ENCODE measurements around the gene ZNF93. TPM values are rescaled to one million over a fixed set of nuclear protein-coding genes. Genes with fewer than 3 reads are reported as not detected.
"Not testable (repeated sequence)": the region's sequence is repeated elsewhere in the genome, so short reads cannot be mapped to it uniquely, and the experiment has no call there.

Gene ZNF93
- total RNA-seq = 10 to 100 TPM; 20.3 to 22.2 TPM

DNA sequence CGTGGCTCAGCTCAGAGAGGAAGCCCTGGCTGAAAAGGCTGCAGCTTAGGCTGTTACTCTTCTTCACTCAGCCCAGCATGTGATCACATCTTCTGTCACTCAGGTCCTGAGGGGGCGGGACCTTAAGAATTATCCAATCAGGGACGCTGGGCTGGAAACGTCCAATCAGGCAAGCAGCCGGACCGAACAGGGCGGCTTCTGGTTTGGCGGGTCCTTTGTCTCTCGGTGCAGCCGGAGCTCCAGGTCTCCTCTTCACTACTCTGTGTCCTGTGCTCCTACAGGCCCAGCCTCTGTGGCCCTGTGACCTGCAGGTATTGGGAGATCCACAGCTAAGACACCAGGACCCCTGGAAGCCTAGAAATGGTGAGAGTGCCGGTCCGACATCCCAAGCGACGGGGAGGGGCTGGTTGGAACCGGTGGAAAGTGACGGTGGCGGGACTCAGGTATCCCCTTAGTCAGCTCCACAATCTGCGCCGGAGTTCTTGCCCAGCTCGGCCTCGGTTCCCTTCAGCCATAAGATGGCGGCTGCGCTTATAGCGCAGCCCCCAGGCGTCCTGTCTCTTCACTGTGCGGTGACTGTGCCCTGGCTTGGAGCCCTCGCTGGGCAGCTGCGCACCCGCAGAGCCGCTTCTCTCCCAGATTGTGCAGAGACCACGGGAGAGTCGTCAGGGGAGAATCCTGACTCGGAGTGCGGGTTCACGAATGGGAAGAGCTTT is at the start of gene ZNF93:
TSS of gene ZNF93 (plus strand) at position 218 of the 716 bp plus-strand sequence. CDS start at position 361, 143 bp downstream.
- peak; percentile 83 for DNase-seq
- Mint-ChIP-seq H3K4me3 (peak within 1 kb of the TSS; percentile 93), H3K27me3 (no peaks in the 10 kb centered on the region), H3K4me1 (peaks cover 25% of the 10 kb centered on the region), H3K9me3 (peaks cover 48% of the 10 kb centered on the region), H3K36me3 (peaks cover 75% of the 10 kb centered on the region), H3K27ac (peak within 1 kb of the TSS; percentile 93)
- ATAC-seq (ENCODE audit: low read depth) = peak; percentile 96
- POLR2A ChIA-PET = interaction anchor here (0.9 to 4.1 kb wide), 24 partner anchors 11 to 761 kb away, joined by 3 to 62 read pairs (median 4); partner anchors contain the start of genes ATP13A1, ZNF101, ZNF14 and ZNF253

- DNase-seq; H3K4me1 Mint-ChIP-seq; H3K27me3 Mint-ChIP-seq; ATAC-seq (ENCODE audit: low read depth); H3K4me3 Mint-ChIP-seq; H3K27ac Mint-ChIP-seq: not testable (repeated sequence)
- peaks cover 20% of the 10 kb centered on the region for H3K36me3 Mint-ChIP-seq
- POLR2A ChIA-PET = interaction anchor here (0.7 to 0.8 kb wide), 2 partner anchors 9 to 50 kb away, joined by 3 to 4 read pairs; no protein-coding TSS in a partner anchor
- H3K9me3 Mint-ChIP-seq = peaks cover 16% of the 10 kb centered on the region
Measured at GRCh38 chr19:19851740-19852139, 49.0 kb upstream of the ZNF93 start.

DNA sequence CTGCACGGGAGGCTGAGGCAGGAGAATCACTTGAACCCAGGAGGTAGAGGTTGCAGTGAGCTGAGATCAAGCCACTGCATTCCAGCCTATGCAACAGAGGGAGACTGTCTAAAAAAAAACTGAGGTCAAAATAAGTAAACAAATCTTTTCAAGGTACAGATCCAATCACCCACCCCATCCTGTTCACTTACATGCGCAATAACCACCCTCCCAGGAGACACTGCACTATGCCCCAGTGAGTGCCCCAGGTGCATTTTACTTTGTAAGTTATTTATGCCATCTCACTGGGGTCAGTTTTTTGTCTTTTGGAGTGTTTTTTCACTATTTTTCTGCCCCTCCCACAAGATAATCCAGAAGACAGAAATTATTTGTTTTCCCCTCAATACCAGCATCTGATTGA is 42.0 kb upstream of the ZNF93 start:
- peaks cover 7% of the 10 kb centered on the region for H3K4me1 Mint-ChIP-seq

GRCh38 chr19:19860756-19861390 is 39.9 kb upstream of the ZNF93 start:
- H3K9me3 Mint-ChIP-seq = peaks cover 27% of the 10 kb centered on the region
- POLR2A ChIA-PET = interaction anchor here (0.8 to 2.4 kb wide), 4 partner anchors 9 to 482 kb away, joined by 3 to 13 read pairs (median 6); partner anchors contain the start of genes ZNF506 and ZNF93
- peaks cover 34% of the 10 kb centered on the region for H3K36me3 Mint-ChIP-seq
- peak overlapping the region; percentile 72 for H3K27ac Mint-ChIP-seq
- no peaks in the 10 kb centered on the region for H3K27me3 Mint-ChIP-seq
- DNase-seq (peak; percentile 48), ATAC-seq (ENCODE audit: low read depth) (peak; percentile 44)
- peak overlapping the region; percentile 77 for H3K4me3 Mint-ChIP-seq
- H3K4me1 Mint-ChIP-seq = peaks cover 8% of the 10 kb centered on the region

More for the DNA sequence above, 42.0 kb upstream of the ZNF93 start:
- H3K4me3 Mint-ChIP-seq = no peak overlapping the region
- POLR2A ChIA-PET = no interaction called here
- peaks cover 33% of the 10 kb centered on the region for H3K9me3 Mint-ChIP-seq
- ATAC-seq (ENCODE audit: low read depth) (no peak), DNase-seq (no peak)
- peaks cover 47% of the 10 kb centered on the region for H3K36me3 Mint-ChIP-seq
- no peaks in the 10 kb centered on the region for H3K27me3 Mint-ChIP-seq
- no peak overlapping the region for H3K27ac Mint-ChIP-seq

- H3K27me3 Mint-ChIP-seq = no peaks in the 10 kb centered on the region
- POLR2A ChIA-PET = interaction anchor here (0.5 to 4.6 kb wide), 34 partner anchors 10 to 1493 kb away, joined by 3 to 87 read pairs (median 4); partner anchors contain the start of genes ATP13A1, NDUFA13, TSSK6 and ZNF101
- H3K36me3 Mint-ChIP-seq = peaks cover 24% of the 10 kb centered on the region
- peaks cover 10% of the 10 kb centered on the region for H3K9me3 Mint-ChIP-seq
- peak; percentile 93 for ATAC-seq (ENCODE audit: low read depth)
- peak within 1 kb of the TSS; percentile 97 for H3K4me3 Mint-ChIP-seq
- H3K4me1 Mint-ChIP-seq = peaks cover 14% of the 10 kb centered on the region
- peak within 1 kb of the TSS; percentile 98 for H3K27ac Mint-ChIP-seq
- DNase-seq = peak; percentile 91
Measured at GRCh38 chr19:19865750-19866610, 34.8 kb upstream of the ZNF93 start, which contains the start of gene ZNF253. Gene ZNF253 (plus strand): TSS chr19:19865882. CDS start chr19:19865997, 115 bp downstream.

- Mint-ChIP-seq H3K27me3 (no peaks in the 10 kb centered on the region), H3K4me1 (peaks cover 16% of the 10 kb centered on the region), H3K27ac (peak overlapping the region; percentile 98), H3K36me3 (peaks cover 28% of the 10 kb centered on the region), H3K4me3 (peak overlapping the region; percentile 97), H3K9me3 (peaks cover 9% of the 10 kb centered on the region)
- ATAC-seq (ENCODE audit: low read depth) = peak; percentile 13
- peak; percentile 63 for DNase-seq
- POLR2A ChIA-PET = interaction anchor here (0.7 to 4.6 kb wide), 16 partner anchors 16 to 1985 kb away, joined by 3 to 87 read pairs (median 8); partner anchors contain the start of genes ATP13A1, ZNF101, ZNF14 and ZNF431
Measured at GRCh38 chr19:19866611-19867248, 34.0 kb upstream of the ZNF93 start.

DNA sequence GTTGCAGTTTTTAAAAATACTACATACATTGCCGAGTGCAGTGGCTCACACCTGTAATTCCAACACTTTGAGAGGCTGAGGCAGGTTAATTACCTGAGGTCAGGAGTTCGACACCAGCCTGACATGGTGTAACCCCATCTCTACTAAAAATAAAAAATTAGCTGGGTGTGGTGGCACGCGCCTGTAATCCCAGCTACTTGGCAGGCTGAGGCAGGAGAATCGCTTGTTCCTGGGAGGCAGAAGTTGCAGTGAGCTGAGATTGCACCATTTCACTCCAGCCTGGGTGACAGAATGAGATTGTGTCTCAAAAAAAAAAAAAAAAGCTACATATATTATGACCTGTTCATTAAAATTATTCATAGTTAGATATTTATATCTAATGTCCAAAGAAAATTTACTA is 30.7 kb upstream of the ZNF93 start:
- H3K27me3 Mint-ChIP-seq; DNase-seq; H3K4me3 Mint-ChIP-seq; ATAC-seq (ENCODE audit: low read depth); H3K27ac Mint-ChIP-seq: not testable (repeated sequence)
- H3K4me1 Mint-ChIP-seq = peaks cover 18% of the 10 kb centered on the region
- H3K9me3 Mint-ChIP-seq = peaks cover 10% of the 10 kb centered on the region
- POLR2A ChIA-PET = interaction anchor here (1.6 to 2.2 kb wide), 2 partner anchors 31 to 49 kb away, joined by 4 to 10 read pairs; partner anchors contain the start of genes ZNF506 and ZNF93
- peaks cover 53% of the 10 kb centered on the region for H3K36me3 Mint-ChIP-seq

DNA sequence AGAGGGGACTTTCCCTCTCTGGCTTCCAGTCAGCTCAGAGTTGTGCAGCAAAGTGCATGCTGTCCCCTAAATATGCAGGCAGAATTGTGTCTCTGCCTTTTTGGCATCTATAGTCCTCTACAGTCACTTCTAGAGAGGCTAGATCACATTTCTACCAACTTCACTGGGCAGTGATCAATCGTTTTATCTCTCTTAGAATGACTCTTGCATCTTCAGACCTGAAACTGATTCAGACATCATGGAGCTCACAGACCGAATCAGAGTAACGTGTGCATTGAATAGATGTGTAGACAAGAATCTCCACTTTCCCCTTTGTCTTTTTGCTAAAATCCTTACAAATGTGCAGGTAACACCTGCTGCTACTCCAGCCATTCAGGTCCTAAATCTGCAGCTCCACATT is 28.8 kb upstream of the ZNF93 start:
- peaks cover 17% of the 10 kb centered on the region for H3K9me3 Mint-ChIP-seq
- peaks cover 68% of the 10 kb centered on the region for H3K36me3 Mint-ChIP-seq
- no peaks in the 10 kb centered on the region for H3K27me3 Mint-ChIP-seq
- no peak for ATAC-seq (ENCODE audit: low read depth)
- DNase-seq = no peak
- H3K4me3 Mint-ChIP-seq = no peak overlapping the region
- H3K4me1 Mint-ChIP-seq = peaks cover 16% of the 10 kb centered on the region
- POLR2A ChIA-PET = interaction anchor here (2.2 kb wide), 1 partner anchor 50 kb away, joined by 10 read pairs; the partner anchor contains the start of gene ZNF506
- H3K27ac Mint-ChIP-seq = no peak overlapping the region

DNA sequence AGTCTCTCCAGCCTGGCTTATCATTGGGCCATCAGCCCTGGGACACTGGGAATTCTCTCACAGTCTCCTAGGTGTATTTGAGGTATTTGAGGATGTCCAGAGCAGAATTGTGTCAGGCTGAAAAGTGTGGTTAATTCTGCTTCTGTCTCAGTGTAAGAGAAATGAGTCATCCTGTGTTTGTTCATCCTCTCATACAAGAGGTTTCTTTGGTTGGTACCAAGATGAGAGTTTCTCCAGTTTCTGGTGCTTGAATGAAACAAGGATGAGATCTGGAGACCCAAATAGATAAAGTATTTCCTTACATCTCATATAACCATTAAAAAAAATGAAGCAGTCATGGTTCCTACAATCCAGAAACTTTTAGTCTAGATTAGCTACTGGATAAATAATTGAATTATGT is 27.4 kb upstream of the ZNF93 start:
- POLR2A ChIA-PET = interaction anchor here (1.2 kb wide), 1 partner anchor 52 kb away, joined by 3 read pairs; the partner anchor contains the start of gene ZNF506
- Mint-ChIP-seq H3K27me3 (no peaks in the 10 kb centered on the region), H3K27ac (no peak overlapping the region), H3K4me3 (no peak overlapping the region), H3K4me1 (peaks cover 10% of the 10 kb centered on the region), H3K36me3 (peaks cover 73% of the 10 kb centered on the region), H3K9me3 (peaks cover 20% of the 10 kb centered on the region)
- no peak for DNase-seq
- ATAC-seq (ENCODE audit: low read depth) = no peak

DNA sequence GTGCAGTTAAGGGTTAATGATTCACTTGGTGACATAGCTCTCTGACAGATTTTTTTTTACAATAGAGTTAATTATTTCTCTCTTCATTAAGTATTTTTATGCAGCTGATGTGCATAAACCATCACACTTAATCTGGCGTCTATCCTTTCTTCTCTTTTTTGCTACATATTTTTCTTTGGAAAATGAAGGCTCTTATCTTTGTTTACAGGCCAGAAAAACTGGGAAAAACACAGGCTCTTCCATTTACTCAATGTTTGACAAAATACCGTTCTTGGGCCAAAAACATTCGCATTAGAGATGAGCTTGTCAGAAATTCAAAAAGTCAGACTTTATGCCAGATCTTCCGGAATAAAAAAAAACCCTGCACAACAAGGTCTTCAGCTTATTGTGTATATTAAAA is 23.0 kb upstream of the ZNF93 start:
- no peak overlapping the region for H3K27ac Mint-ChIP-seq
- peaks cover 24% of the 10 kb centered on the region for H3K9me3 Mint-ChIP-seq
- POLR2A ChIA-PET = interaction anchor here (1.5 kb wide), 1 partner anchor 24 kb away, joined by 5 read pairs; no protein-coding TSS in a partner anchor
- peaks cover 81% of the 10 kb centered on the region for H3K36me3 Mint-ChIP-seq
- no peak for DNase-seq
- H3K4me1 Mint-ChIP-seq = peaks cover 2% of the 10 kb centered on the region
- no peak for ATAC-seq (ENCODE audit: low read depth)
- H3K27me3 Mint-ChIP-seq = no peaks in the 10 kb centered on the region
- H3K4me3 Mint-ChIP-seq = no peak overlapping the region

- H3K4me1 Mint-ChIP-seq = no peaks in the 10 kb centered on the region
Measured at GRCh38 chr19:19884583-19884982, 16.2 kb upstream of the ZNF93 start.

More at GRCh38 chr19:19884583-19884982, 16.2 kb upstream of the ZNF93 start:
- Mint-ChIP-seq H3K27ac (no peak overlapping the region), H3K4me3 (no peak overlapping the region), H3K36me3 (peaks cover 81% of the 10 kb centered on the region), H3K27me3 (no peaks in the 10 kb centered on the region), H3K9me3 (peaks cover 23% of the 10 kb centered on the region)
- DNase-seq (no peak), ATAC-seq (ENCODE audit: low read depth) (no peak)
- POLR2A ChIA-PET = no interaction called here
